ENCODE measurements around the gene UBALD2. TPM values are rescaled to one million over a fixed set of nuclear protein-coding genes. Genes with fewer than 3 reads are reported as not detected.

Gene UBALD2
- total and polyA plus RNA-seq, 2 of the 13 experiments (the other 11 are each of a cell fraction or from before 2014, with no cell fraction given) = 3.3 to 89.7 TPM

DNA sequence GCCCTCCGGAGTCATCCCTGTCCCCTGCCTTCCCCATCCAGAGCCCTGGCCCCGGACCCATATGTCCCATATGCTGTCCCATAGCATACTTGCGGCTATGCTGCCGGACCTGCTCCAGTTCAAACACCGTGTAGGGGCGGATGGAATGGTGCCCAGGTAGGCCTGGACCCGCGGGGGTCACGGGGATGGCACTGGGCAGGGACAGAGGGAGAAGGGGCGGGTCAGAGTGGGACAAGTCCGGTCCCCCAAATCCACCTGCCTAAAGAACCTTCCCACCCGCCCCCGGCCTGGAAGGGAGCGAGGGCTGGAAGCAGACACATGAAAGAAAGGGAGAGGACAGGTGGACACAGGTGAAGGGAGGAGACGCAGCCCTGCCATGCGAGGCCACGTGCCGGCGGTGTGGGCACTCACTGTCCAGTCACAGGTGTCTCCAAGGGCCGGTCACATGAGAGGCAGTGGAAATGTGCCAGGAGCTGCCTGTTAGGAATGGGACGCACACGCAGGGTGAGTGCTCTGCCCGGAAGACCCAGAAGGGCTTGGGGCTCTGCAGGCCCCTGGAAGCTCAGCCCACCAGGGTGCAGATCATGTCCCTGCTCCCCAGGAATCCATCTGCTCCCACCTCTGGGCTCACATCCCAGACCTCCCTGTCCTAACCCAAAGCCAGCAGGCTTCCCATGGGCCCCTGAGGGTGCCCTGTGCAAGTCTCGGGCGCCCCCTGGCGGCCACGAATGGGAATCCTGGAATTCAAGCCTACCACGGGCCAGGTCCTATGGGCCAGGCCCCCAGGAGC, 14.0 kb downstream of the UBALD2 start (continued):
- TF ChIP-seq KLF16 (CRISPR knock-in tag; IDR thresholded peaks at IDR 0.05) = peak in 1 of 2 experiments; percentile 40; a peak in 1 of 4 replicates
- TF ChIP-seq NCOA2 (CRISPR knock-in tag; IDR thresholded peaks at IDR 0.05) = no peak; the same call in 1 of the 2 replicates
- TF ChIP-seq ZNF501 (CRISPR knock-in tag; IDR thresholded peaks at IDR 0.05) = peak; percentile 76; the same call in 1 of the 2 replicates
- 0 out of 2 replicates have a peak, but pooled peaks have one; percentile 41 for TF ChIP-seq ZNF124 (CRISPR knock-in tag; IDR thresholded peaks at IDR 0.05)
- TF ChIP-seq IKZF5 (CRISPR knock-in tag; IDR thresholded peaks at IDR 0.05) = peak; percentile 51; the same call in 1 of the 2 replicates
- TF ChIP-seq, protein P1, sequence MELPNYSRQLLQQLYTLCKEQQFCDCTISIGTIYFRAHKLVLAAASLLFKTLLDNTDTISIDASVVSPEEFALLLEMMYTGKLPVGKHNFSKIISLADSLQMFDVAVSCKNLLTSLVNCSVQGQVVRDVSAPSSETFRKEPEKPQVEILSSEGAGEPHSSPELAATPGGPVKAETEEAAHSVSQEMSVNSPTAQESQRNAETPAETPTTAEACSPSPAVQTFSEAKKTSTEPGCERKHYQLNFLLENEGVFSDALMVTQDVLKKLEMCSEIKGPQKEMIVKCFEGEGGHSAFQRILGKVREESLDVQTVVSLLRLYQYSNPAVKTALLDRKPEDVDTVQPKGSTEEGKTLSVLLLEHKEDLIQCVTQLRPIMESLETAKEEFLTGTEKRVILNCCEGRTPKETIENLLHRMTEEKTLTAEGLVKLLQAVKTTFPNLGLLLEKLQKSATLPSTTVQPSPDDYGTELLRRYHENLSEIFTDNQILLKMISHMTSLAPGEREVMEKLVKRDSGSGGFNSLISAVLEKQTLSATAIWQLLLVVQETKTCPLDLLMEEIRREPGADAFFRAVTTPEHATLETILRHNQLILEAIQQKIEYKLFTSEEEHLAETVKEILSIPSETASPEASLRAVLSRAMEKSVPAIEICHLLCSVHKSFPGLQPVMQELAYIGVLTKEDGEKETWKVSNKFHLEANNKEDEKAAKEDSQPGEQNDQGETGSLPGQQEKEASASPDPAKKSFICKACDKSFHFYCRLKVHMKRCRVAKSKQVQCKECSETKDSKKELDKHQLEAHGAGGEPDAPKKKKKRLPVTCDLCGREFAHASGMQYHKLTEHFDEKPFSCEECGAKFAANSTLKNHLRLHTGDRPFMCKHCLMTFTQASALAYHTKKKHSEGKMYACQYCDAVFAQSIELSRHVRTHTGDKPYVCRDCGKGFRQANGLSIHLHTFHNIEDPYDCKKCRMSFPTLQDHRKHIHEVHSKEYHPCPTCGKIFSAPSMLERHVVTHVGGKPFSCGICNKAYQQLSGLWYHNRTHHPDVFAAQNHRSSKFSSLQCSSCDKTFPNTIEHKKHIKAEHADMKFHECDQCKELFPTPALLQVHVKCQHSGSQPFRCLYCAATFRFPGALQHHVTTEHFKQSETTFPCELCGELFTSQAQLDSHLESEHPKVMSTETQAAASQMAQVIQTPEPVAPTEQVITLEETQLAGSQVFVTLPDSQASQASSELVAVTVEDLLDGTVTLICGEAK (IDR thresholded peaks at IDR 0.05) = no peak
- TF ChIP-seq, protein P1 (CRISPR knock-in tag; IDR thresholded peaks at IDR 0.05) = no peak
- TF ChIP-seq ASH2L (IDR thresholded peaks at IDR 0.05; ENCODE audit: insufficient read length, low read depth, low read length) = no peak
- no peak for TF ChIP-seq ZNF83 (CRISPR knock-in tag; IDR thresholded peaks at IDR 0.05; ENCODE audit: borderline replicate concordance)
- peak; percentile 41; the same call in 1 of the 2 replicates for TF ChIP-seq XBP1 (CRISPR knock-in tag; IDR thresholded peaks at IDR 0.05)
- TF ChIP-seq ZNF556 (CRISPR knock-in tag; IDR thresholded peaks at IDR 0.05; ENCODE audit: borderline replicate concordance) = no peak
- TF ChIP-seq PTBP1 (IDR thresholded peaks at IDR 0.05; ENCODE audit: low read depth, low read length, poor library complexity, severe bottlenecking) = no peak
- peak; percentile 67 for TF ChIP-seq ZBTB43 (CRISPR knock-in tag; conservative IDR thresholded peaks at IDR 0.05)
- TF ChIP-seq ESRRA (CRISPR knock-in tag; IDR thresholded peaks at IDR 0.05; ENCODE audit: low read depth) = no peak
- TF ChIP-seq PATZ1 (CRISPR knock-in tag; IDR thresholded peaks at IDR 0.05) = 0 out of 2 replicates have a peak, but pooled peaks have one; percentile 42

Measured in HepG2 (cell line).